HUES48 (cell line): ENCODE data around the gene NAA38.
A peak's percentile ranks its signal among the peaks of the same experiment; 100 is the strongest.

Experiments used
- H3K27ac ChIP-seq: one replicate; pipeline ENCODE4 v1.7.0; 2013; ENCODE audit warnings: low read depth, low read length, inconsistent platforms
- H3K27me3 ChIP-seq: 2 replicates; pipeline ENCODE4 v1.6.1; 2013; ENCODE audit warnings: mild to moderate bottlenecking, low read length; ENCODE audit not compliant: control insufficient read depth, insufficient read depth
- H3K36me3 ChIP-seq: 2 replicates; pipeline ENCODE4 v1.6.1; 2013; ENCODE audit warnings: low read length; ENCODE audit not compliant: control insufficient read depth, insufficient read depth
- H3K4me1 ChIP-seq: 2 replicates; pipeline ENCODE4 v1.6.1; 2013; ENCODE audit warnings: mild to moderate bottlenecking, low read length; ENCODE audit not compliant: control insufficient read depth, insufficient read depth
- H3K4me3 ChIP-seq: 2 replicates; pipeline ENCODE4 v1.5.1; 2013; ENCODE audit warnings: mild to moderate bottlenecking, low read depth, low read length
- H3K9ac ChIP-seq: 2 replicates; pipeline ENCODE4 v1.6.1; 2013; ENCODE audit warnings: mild to moderate bottlenecking, low read depth, low read length, moderate library complexity
- H3K9me3 ChIP-seq: 2 replicates; pipeline ENCODE4 v1.6.1; 2013; ENCODE audit warnings: low read length; ENCODE audit not compliant: control insufficient read depth, insufficient read depth

NAA38 gene

GRCh38 chr17:7838090-7839075 is 19.0 kb downstream of the NAA38 start:
- Histone ChIP-seq H3K9me3 (no peaks in the 10 kb centered on the region), H3K4me3 (peak overlapping the region; percentile 82), H3K4me1 (peaks cover 27% of the 10 kb centered on the region), H3K27me3 (peaks cover 34% of the 10 kb centered on the region), H3K9ac (no peak overlapping the region), H3K36me3 (no peaks in the 10 kb centered on the region), H3K27ac (peak overlapping the region; percentile 73)

- Histone ChIP-seq H3K9me3 (no peaks in the 10 kb centered on the region), H3K4me1 (peaks cover 30% of the 10 kb centered on the region), H3K9ac (no peak overlapping the region), H3K36me3 (no peaks in the 10 kb centered on the region), H3K4me3 (peak overlapping the region; percentile 82), H3K27me3 (peaks cover 42% of the 10 kb centered on the region), H3K27ac (peak overlapping the region; percentile 73)
These were observed 19.8 kb downstream of the NAA38 start for GRCh38 chr17:7837408-7838088.

- no peaks in the 10 kb centered on the region for H3K36me3 ChIP-seq
- H3K27me3 ChIP-seq = peaks cover 47% of the 10 kb centered on the region
- no peaks in the 10 kb centered on the region for H3K9me3 ChIP-seq
- H3K4me3 ChIP-seq = peak overlapping the region; percentile 82
- peak overlapping the region; percentile 3; the same call in 1 of the 2 replicates for H3K9ac ChIP-seq
- peak overlapping the region; percentile 86 for H3K27ac ChIP-seq
- H3K4me1 ChIP-seq = peaks cover 30% of the 10 kb centered on the region
These were observed 20.6 kb downstream of the NAA38 start for GRCh38 chr17:7836596-7837407.

- Histone ChIP-seq H3K36me3 (no peaks in the 10 kb centered on the region), H3K27me3 (peaks cover 49% of the 10 kb centered on the region), H3K27ac (peak overlapping the region; percentile 86), H3K9ac (peak overlapping the region; percentile 53; the same call in 1 of the 2 replicates), H3K4me3 (peak overlapping the region; percentile 82), H3K9me3 (no peaks in the 10 kb centered on the region), H3K4me1 (peaks cover 25% of the 10 kb centered on the region)
These were observed 21.4 kb downstream of the NAA38 start for GRCh38 chr17:7835814-7836595.

- Histone ChIP-seq H3K9me3 (no peaks in the 10 kb centered on the region), H3K27ac (peak overlapping the region; percentile 86), H3K4me1 (peaks cover 23% of the 10 kb centered on the region), H3K27me3 (peaks cover 47% of the 10 kb centered on the region), H3K9ac (peak overlapping the region; percentile 53; the same call in 1 of the 2 replicates), H3K36me3 (no peaks in the 10 kb centered on the region), H3K4me3 (peak overlapping the region; percentile 82)
These were observed 22.2 kb downstream of the NAA38 start for GRCh38 chr17:7834957-7835813.

- Histone ChIP-seq H3K36me3 (no peaks in the 10 kb centered on the region), H3K4me3 (peak overlapping the region; percentile 82), H3K27ac (peak overlapping the region; percentile 86), H3K4me1 (peaks cover 23% of the 10 kb centered on the region), H3K27me3 (peaks cover 42% of the 10 kb centered on the region), H3K9ac (no peak overlapping the region; the same call in 1 of the 2 replicates), H3K9me3 (no peaks in the 10 kb centered on the region)
These were observed 22.8 kb downstream of the NAA38 start for GRCh38 chr17:7834542-7834956.

- no peaks in the 10 kb centered on the region for H3K9me3 ChIP-seq
- peak within 1 kb of the TSS; percentile 82 for H3K4me3 ChIP-seq
- H3K9ac ChIP-seq = no peak within 1 kb of the TSS; the same call in 1 of the 2 replicates
- no peaks in the 10 kb centered on the region for H3K36me3 ChIP-seq
- H3K27ac ChIP-seq = peak within 1 kb of the TSS; percentile 86
- H3K27me3 ChIP-seq = peaks cover 40% of the 10 kb centered on the region
- H3K4me1 ChIP-seq = peaks cover 22% of the 10 kb centered on the region
These were observed 23.4 kb downstream of the NAA38 start, which contains the start of gene KDM6B for GRCh38 chr17:7833795-7834541. Gene KDM6B, plus strand, starts transcription at chr17:7834217. Its CDS starts 11,338 bp downstream, at chr17:7845555.

- Histone ChIP-seq H3K4me3 (peak overlapping the region; percentile 82), H3K36me3 (no peaks in the 10 kb centered on the region), H3K27ac (no peak overlapping the region), H3K9me3 (no peaks in the 10 kb centered on the region), H3K27me3 (peaks cover 34% of the 10 kb centered on the region), H3K9ac (no peak overlapping the region), H3K4me1 (peaks cover 16% of the 10 kb centered on the region)
These were observed 24.2 kb downstream of the NAA38 start for GRCh38 chr17:7833011-7833794.
